Left ventricle myocardium inferior (tissue), 1 donor: Measurements from ENCODE around the gene PIK3IP1. TPM values are rescaled to one million over a fixed set of nuclear protein-coding genes. Genes with fewer than 3 reads are reported as not detected.
"Not testable (repeated sequence)": the region's sequence is repeated elsewhere in the genome, so short reads cannot be mapped to it uniquely, and the experiment has no call there.

ENCODE experiments used
- DNase-seq: peaks from one replicate; pipeline ENCODE4 v3.0.0-alpha.2; 2020
- H3K27ac ChIP-seq: fragments of 200-600 bp; replicated peaks from 2 replicates; pipeline ENCODE4 v1.8.0; 2021
- H3K27me3 ChIP-seq: fragments of 200-600 bp; 2 replicates; pipeline ENCODE4 v1.8.0; 2021; ENCODE audit warnings: low read depth
- H3K36me3 ChIP-seq: fragments of 200-600 bp; 2 replicates; pipeline ENCODE4 v1.8.0; 2021
- H3K4me1 ChIP-seq: fragments of 200-600 bp; 2 replicates; pipeline ENCODE4 v1.8.0; 2021
- H3K4me3 ChIP-seq: fragments of 200-600 bp; 2 replicates; pipeline ENCODE4 v1.8.0; 2021; ENCODE audit warnings: mild to moderate bottlenecking, moderate library complexity
- H3K9me3 ChIP-seq: fragments of 200-600 bp; replicated peaks from 2 replicates; pipeline ENCODE4 v1.8.0; 2021
- CTCF ChIP-seq: fragments of 200-600 bp; IDR thresholded peaks from 2 replicates; pipeline ENCODE4 v1.8.0; 2021; ENCODE audit warnings: antibody characterized with exemption, mild to moderate bottlenecking, borderline replicate concordance
- intact Hi-C: fragments of 100-400 bp; cut with micrococcal nuclease; formaldehyde crosslinking; loops from one replicate; pipeline ENCODE4 v1.11.0; 2022
- total RNA-seq: library from RNA; stranded (reverse); fragmentation: NEBNext Ultra II Directional; extraction: Animal tissue kit (Norgen Biotek cat#: 25700); gene quantifications from one replicate; pipeline ENCODE4 v1.2.1, GENCODE V29; 2021
- donor health status: DM: no; HTN: yes; CAD: no; lungs with severe emphysema.

The PIK3IP1 gene
- total RNA-seq, 1 donor from 2014 or later: 11.1 TPM

- Histone ChIP-seq H3K27ac (peak overlapping the region; percentile 78), H3K27me3 (no peaks in the 10 kb centered on the region), H3K4me1 (peaks cover 65% of the 10 kb centered on the region), H3K36me3 (no peaks in the 10 kb centered on the region), H3K9me3 (no peaks in the 10 kb centered on the region), H3K4me3 (peak overlapping the region; percentile 70)
- DNase-seq: no peak
- intact Hi-C loops: no loop called here
- no peak for TF ChIP-seq CTCF
Observed at GRCh38 chr22:31248965-31249958, 43.0 kb downstream of the PIK3IP1 start.

GRCh38 chr22:31248138-31248745 lies 44.0 kb downstream of the PIK3IP1 start:
- no peak for TF ChIP-seq CTCF
- Histone ChIP-seq H3K27me3 (no peaks in the 10 kb centered on the region), H3K9me3 (no peaks in the 10 kb centered on the region), H3K27ac (peak overlapping the region; percentile 78), H3K4me3 (peak overlapping the region; percentile 70), H3K36me3 (no peaks in the 10 kb centered on the region), H3K4me1 (peaks cover 54% of the 10 kb centered on the region)
- peak; percentile 76 for DNase-seq
- intact Hi-C loops: no loop called here

GRCh38 chr22:31247726-31248125 lies 44.6 kb downstream of the PIK3IP1 start:
- intact Hi-C loops: no loop called here
- no peaks in the 10 kb centered on the region for H3K27me3 ChIP-seq
- no peak for TF ChIP-seq CTCF
- peak overlapping the region; percentile 78 for H3K27ac ChIP-seq
- H3K4me1 ChIP-seq: peaks cover 50% of the 10 kb centered on the region
- H3K4me3 ChIP-seq: peak overlapping the region; percentile 70
- H3K36me3 ChIP-seq: no peaks in the 10 kb centered on the region
- DNase-seq: no peak
- H3K9me3 ChIP-seq: no peaks in the 10 kb centered on the region

- H3K4me3 ChIP-seq: no peak overlapping the region
- no peak overlapping the region for H3K27ac ChIP-seq
- H3K36me3 ChIP-seq: no peaks in the 10 kb centered on the region
- peaks cover 45% of the 10 kb centered on the region for H3K4me1 ChIP-seq
- no peaks in the 10 kb centered on the region for H3K9me3 ChIP-seq
- intact Hi-C loops: no loop called here
- DNase-seq: no peak
- H3K27me3 ChIP-seq: no peaks in the 10 kb centered on the region
- no peak for TF ChIP-seq CTCF
Observed at GRCh38 chr22:31246687-31247086, 45.6 kb downstream of the PIK3IP1 start.

- DNase-seq, H3K27ac ChIP-seq, H3K4me3 ChIP-seq, H3K9me3 ChIP-seq, H3K36me3 ChIP-seq, intact Hi-C loops, H3K27me3 ChIP-seq: not testable (repeated sequence)
- peaks cover 38% of the 10 kb centered on the region for H3K4me1 ChIP-seq
Observed at GRCh38 chr22:31245998-31246397, 46.3 kb downstream of the PIK3IP1 start.
